Body of pancreas (tissue), 4 donors: ENCODE results near the gene NUMA1. TPM values are rescaled to one million over a fixed set of nuclear protein-coding genes. Genes with fewer than 3 reads are reported as not detected.

Experiments used
- ATAC-seq: fragments of 150-250 bp; one replicate; pipeline ENCODE4 v1.9.1; 2016
- DNase-seq, 4 donors: peaks; one replicate each; pipeline ENCODE4 v3.0.0-alpha.2; 2019
- H3K27ac ChIP-seq, 4 donors: fragments of 200-600 bp; sonication (generic); 1 replicate in 3 of 4; 2 replicates in 1 of 4; pipeline versions ENCODE4 v1.5.1 to v1.6.1; 2016 to 2019; ENCODE audit warnings: mild to moderate bottlenecking in 1 of 4, mixed read lengths in 1 of 4, moderate library complexity in 1 of 4
- H3K27me3 ChIP-seq, 2 donors: fragments of 200-600 bp; sonication (generic); one replicate each; pipeline ENCODE4 v1.6.0; 2016; ENCODE audit warnings: mild to moderate bottlenecking in 1 of 2
- H3K36me3 ChIP-seq, 2 donors: fragments of 200-600 bp; sonication (generic); replicated peaks in 1 of 2; 2 replicates each; pipeline ENCODE4 v1.5.1; 2016; ENCODE audit warnings: low read depth in 2 of 2; ENCODE audit not compliant: insufficient read depth in 1 of 2
- H3K4me1 ChIP-seq: fragments of 200-600 bp; sonication (generic); one replicate; pipeline ENCODE4 v1.6.0; 2016
- H3K4me3 ChIP-seq, 2 donors: fragments of 200-600 bp; sonication (generic); 1 replicate in 1 of 2; 2 replicates in 1 of 2; pipeline ENCODE4 v1.5.1; 2016 to 2019
- H3K9me3 ChIP-seq, 3 donors: fragments of 200-600 bp; sonication (generic); 1 replicate in 2 of 3; 2 replicates in 1 of 3; pipeline ENCODE4 v1.5.1; 2016
- POLR2A ChIP-seq, 3 donors: fragments of 450-650 bp; IDR thresholded peaks; one replicate each; pipeline ENCODE4 v1.6.1; 2016; ENCODE audit warnings: antibody characterized with exemption in 3 of 3, mild to moderate bottlenecking in 2 of 3
- WGBS, 2 donors: methylation state at CpG; one replicate each; pipeline ENCODE4 v1.1.5; 2017; 5-methylcytosine and 5-hydroxymethylcytosine counted together
- intact Hi-C: fragments of 100-400 bp; cut with DNase I; formaldehyde crosslinking; loops from one replicate; pipeline ENCODE4 v1.15.1; 2023
- total RNA-seq, 2 donors: library from RNA; depleted of rRNA; stranded (reverse); fragments of >200 nt; gene quantifications; one replicate each; pipeline ENCODE4 v1.1.0, GENCODE V29; 2016
- TF ChIP-seq, protein P1 (sequence below), 7 experiments: fragments of 450-650 bp in 4 of 7; fragments of 200-600 bp in 3 of 7; sonication (generic) in 3 of 7; IDR thresholded peaks; one replicate each; pipeline ENCODE4 v1.5.1; 2016 to 2019; ENCODE audit warnings: antibody characterized with exemption in 7 of 7

NUMA1 gene
- total RNA-seq, 2 donors from 2014 or later = 173 to 191 TPM

DNA sequence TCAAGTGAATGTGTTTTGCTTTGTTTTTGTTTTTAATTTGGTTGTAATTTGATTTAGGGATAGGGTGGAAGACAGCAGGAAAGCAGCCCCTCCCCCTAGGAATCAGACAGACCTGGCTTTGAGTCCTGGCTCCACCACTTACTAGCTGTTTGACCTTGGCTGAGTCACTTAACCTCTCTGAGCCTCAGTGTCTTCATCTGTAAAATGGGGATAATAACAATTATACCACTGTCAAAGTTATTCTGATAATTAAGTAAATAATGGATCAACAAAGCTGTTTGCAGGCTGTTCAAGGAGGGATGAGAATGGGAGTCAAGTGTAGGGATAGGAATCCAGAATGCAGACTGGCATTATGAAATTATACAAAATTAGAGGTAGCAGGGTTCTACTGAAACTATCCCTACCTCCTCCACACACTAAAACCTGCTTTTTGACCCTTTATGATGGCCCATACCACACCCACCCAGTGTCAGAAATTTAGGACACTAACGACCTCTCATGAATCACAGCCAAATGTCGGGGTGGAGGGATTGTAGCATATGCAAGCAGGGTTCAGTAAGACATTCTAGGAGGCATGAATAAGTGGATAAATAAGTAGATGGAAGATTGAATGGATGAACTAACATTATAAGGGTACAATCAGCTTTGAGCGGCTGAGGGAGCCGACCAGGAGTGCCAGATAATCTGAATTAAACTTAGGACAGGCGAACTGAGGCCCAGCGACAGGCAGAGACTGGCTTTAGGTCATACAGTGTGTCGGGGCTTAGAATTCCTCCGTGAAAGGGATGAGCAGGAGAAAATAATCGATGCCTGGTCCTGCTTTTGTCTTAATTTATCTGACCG lies 31.2 kb upstream of the NUMA1 start:
- Histone ChIP-seq H3K4me1 (peaks cover 15% of the 10 kb centered on the region), H3K27ac (peak overlapping the region; percentile 96 to 98 (median 96)), H3K4me3 (no peak overlapping the region), H3K27me3 (no peaks in the 10 kb centered on the region), H3K36me3 (no peaks in the 10 kb centered on the region), H3K9me3 (no peaks in the 10 kb centered on the region)
- ATAC-seq (no peak), DNase-seq (no peak)
- WGBS, 2 donors = 1% methylated on average over 9 to 10 of the region's 10 CpGs
- TF ChIP-seq, protein P1, sequence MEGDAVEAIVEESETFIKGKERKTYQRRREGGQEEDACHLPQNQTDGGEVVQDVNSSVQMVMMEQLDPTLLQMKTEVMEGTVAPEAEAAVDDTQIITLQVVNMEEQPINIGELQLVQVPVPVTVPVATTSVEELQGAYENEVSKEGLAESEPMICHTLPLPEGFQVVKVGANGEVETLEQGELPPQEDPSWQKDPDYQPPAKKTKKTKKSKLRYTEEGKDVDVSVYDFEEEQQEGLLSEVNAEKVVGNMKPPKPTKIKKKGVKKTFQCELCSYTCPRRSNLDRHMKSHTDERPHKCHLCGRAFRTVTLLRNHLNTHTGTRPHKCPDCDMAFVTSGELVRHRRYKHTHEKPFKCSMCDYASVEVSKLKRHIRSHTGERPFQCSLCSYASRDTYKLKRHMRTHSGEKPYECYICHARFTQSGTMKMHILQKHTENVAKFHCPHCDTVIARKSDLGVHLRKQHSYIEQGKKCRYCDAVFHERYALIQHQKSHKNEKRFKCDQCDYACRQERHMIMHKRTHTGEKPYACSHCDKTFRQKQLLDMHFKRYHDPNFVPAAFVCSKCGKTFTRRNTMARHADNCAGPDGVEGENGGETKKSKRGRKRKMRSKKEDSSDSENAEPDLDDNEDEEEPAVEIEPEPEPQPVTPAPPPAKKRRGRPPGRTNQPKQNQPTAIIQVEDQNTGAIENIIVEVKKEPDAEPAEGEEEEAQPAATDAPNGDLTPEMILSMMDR (IDR thresholded peaks at IDR 0.05) = no peak
- no peak for TF ChIP-seq POLR2A (IDR thresholded peaks at IDR 0.05)
- intact Hi-C loops = no loop called here

DNA sequence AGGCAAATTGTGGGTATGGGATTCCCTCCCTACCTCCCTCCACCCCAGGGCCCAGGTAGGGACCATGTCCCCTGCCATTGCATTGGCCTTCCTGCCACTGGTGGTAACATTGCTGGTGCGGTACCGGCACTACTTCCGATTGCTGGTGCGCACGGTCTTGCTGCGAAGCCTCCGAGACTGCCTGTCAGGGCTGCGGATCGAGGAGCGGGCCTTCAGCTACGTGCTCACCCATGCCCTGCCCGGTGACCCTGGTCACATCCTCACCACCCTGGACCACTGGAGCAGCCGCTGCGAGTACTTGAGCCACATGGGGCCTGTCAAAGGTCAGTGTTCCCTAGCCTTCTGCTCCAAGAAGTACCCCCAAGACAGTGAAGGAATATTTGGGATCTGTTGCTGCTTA lies 25.5 kb upstream of the NUMA1 start, which contains the start of gene TOMT:
Gene TOMT (plus strand): TSS at position 37 of the 400 bp plus-strand sequence. CDS start 28 bp downstream, at position 65.
- H3K27ac ChIP-seq = no peak within 1 kb of the TSS
- WGBS, 2 donors = 87 to 92% methylated on average over 12 to 14 of the region's 14 CpGs
- TF ChIP-seq, protein P1 (IDR thresholded peaks at IDR 0.05) = no peak
- no peaks in the 10 kb centered on the region for H3K27me3 ChIP-seq
- H3K9me3 ChIP-seq = no peaks in the 10 kb centered on the region
- DNase-seq (no peak), ATAC-seq (no peak)
- no peaks in the 10 kb centered on the region for H3K36me3 ChIP-seq
- intact Hi-C loops = no loop called here
- no peak within 1 kb of the TSS for H3K4me3 ChIP-seq
- peaks cover 21% of the 10 kb centered on the region for H3K4me1 ChIP-seq

DNA sequence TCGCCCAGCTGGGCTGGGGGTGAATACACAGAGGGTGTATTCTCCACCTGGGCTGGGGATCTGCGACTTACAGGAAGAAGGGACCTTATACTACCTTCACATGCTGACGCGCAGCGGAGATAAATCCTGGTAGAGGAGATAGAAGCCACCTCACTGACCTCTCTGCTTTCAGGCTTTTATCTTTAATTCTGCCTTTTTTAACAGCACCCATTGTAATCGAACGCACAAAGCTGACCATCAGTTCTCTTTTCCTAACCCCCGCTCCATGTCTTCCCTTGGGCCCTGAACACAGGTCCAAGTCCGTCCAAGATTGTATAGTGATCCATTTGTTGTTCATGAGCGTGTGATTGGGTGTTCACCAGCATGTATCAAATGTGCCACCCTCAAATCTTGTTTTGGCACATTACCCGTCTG lies 23.4 kb upstream of the NUMA1 start:
- TF ChIP-seq POLR2A (IDR thresholded peaks at IDR 0.05) = no peak
- TF ChIP-seq, protein P1 (IDR thresholded peaks at IDR 0.05) = no peak
- Histone ChIP-seq H3K9me3 (no peaks in the 10 kb centered on the region), H3K27me3 (no peaks in the 10 kb centered on the region), H3K4me1 (peaks cover 27% of the 10 kb centered on the region), H3K36me3 (peaks cover 2 to 3% of the 10 kb centered on the region in 2 donors), H3K4me3 (no peak overlapping the region), H3K27ac (peak overlapping the region; percentile 74 to 95 (median 86))
- WGBS, 2 donors = 74 to 77% methylated on average over 11 of the region's 11 CpGs
- intact Hi-C loops = no loop called here
- ATAC-seq (no peak), DNase-seq (no peak)

DNA sequence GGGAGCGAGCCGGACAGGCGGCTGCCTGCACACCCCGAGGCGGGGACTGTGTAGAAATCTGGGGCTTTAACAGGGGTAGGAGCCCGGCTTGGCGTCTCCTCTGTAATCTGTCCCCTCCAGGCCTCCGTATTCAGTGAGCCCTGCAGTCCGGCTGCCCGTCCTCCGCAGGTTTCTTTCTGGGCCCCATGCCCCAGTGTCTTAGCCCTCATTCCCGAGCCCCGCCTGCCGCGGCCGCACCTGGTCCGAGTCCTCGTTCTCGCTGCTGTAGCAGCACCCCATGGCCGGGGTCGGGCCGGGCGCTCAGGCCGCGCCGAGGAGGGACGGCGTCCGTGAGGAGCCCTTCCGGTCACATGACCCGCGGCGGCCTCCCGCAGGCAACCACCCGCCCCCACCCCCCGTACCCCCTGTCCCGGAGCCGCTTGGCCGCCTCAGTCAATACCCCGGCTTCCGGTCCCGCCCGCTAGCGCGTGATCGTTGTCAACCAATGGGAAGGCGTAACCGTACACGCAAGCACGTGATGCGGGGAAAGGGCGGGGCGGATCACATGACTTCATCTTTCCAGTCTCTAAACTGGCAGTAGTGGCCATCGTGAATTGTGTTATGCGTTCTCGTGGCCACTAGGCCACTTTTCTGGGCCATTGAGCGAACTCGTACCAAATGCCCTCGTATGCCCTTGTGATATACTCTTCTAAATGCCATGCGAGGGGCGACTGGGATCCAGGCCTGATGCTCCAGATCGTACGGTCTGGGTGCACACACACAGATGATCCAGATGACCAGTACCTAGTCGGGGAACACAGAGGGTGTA lies 22.8 kb upstream of the NUMA1 start, which contains the start of gene LAMTOR1:
Gene LAMTOR1 (minus strand): TSS at position 352 of the 808 bp plus-strand sequence. CDS start 73 bp downstream, at position 279.
- TF ChIP-seq POLR2A (IDR thresholded peaks at IDR 0.05) = peak; percentile 56 to 86 (median 83)
- TF ChIP-seq, protein P1 (IDR thresholded peaks at IDR 0.05) = peak; percentile 5 to 81 (median 64)
- H3K4me3 ChIP-seq = peak within 1 kb of the TSS; percentile 37 to 80
- no peaks in the 10 kb centered on the region for H3K9me3 ChIP-seq
- 2 to 7% methylated on average over 10 to 64 of the region's 64 CpGs for WGBS, 2 donors
- peak within 1 kb of the TSS; percentile 84 to 95 (median 88) for H3K27ac ChIP-seq
- H3K4me1 ChIP-seq = peaks cover 27% of the 10 kb centered on the region
- no peaks in the 10 kb centered on the region for H3K27me3 ChIP-seq
- intact Hi-C loops = no loop called here
- ATAC-seq (peak; percentile 99), DNase-seq (peak; percentile 99 to 100 (median 100))
- H3K36me3 ChIP-seq = peaks cover 8 to 9% of the 10 kb centered on the region in 2 donors
